SH-SY5Y (cell line): ENCODE measurements around the gene SLC2A13.

Experiments used
- GATA2 ChIP-seq: IDR thresholded peaks from 2 replicates; pipeline ENCODE4 v1.6.1; 2011; ENCODE audit warnings: mild to moderate bottlenecking, low read depth, low read length
- GATA3 ChIP-seq: IDR thresholded peaks from 2 replicates; pipeline ENCODE4 v1.6.1; 2011; ENCODE audit warnings: low read depth, mild to moderate bottlenecking, low read length, moderate library complexity

- TF ChIP-seq GATA2 = no peak
- no peak for TF ChIP-seq GATA3
These were observed 90.5 kb downstream of the SLC2A13 start for GRCh38 chr12:40015345-40015744.
